ENCODE results near the gene MCFD2.

MCFD2 gene

GRCh38 chr2:46955764-46956163 lies 40.2 kb upstream of the MCFD2 start:
- H3K4me2 ChIP-seq (ENCODE audit: low read length): peak overlapping the region; percentile 2
- peaks cover 9% of the 10 kb centered on the region for H3K79me1 ChIP-seq (ENCODE audit: low read length)
- H2AK5ac ChIP-seq (ENCODE audit: low read length): peak overlapping the region; percentile 55
- H4K91ac ChIP-seq (ENCODE audit: low read depth, low read length): peak overlapping the region; percentile 86
- H3K23ac ChIP-seq (ENCODE audit: low read length): no peak overlapping the region
- peak overlapping the region; percentile 69 for H3K27ac ChIP-seq (ENCODE audit: low read depth, low read length)
- H2BK5ac ChIP-seq (ENCODE audit: low read depth, low read length, poor library complexity): peak overlapping the region; percentile 38
- H3K4ac ChIP-seq (ENCODE audit: low read depth, low read length): peak overlapping the region; percentile 57
- H3K4me1 ChIP-seq (ENCODE audit: control insufficient read depth in 1 of 2, insufficient read depth in 2 of 2, low read length in 2 of 2): peaks cover 11 to 15% of the 10 kb centered on the region in 2 experiments
- peak overlapping the region; percentile 64 for H4K8ac ChIP-seq (ENCODE audit: low read depth, low read length)
- no peak overlapping the region for H4K12ac ChIP-seq (ENCODE audit: low read depth, low read length)
- peaks cover 3% of the 10 kb centered on the region for H3K79me2 ChIP-seq (ENCODE audit: control insufficient read depth, insufficient read depth, low read length, poor library complexity)
- peak overlapping the region; percentile 88 for H3K18ac ChIP-seq (ENCODE audit: low read length)
- peak overlapping the region; percentile 20 for H2AFZ ChIP-seq (ENCODE audit: insufficient read depth, low read length, poor library complexity)
- DNase-seq: no peak
- H3K9me3 ChIP-seq (ENCODE audit: insufficient read depth, low read depth, low read length): peaks cover 2% of the 10 kb centered on the region
- peak overlapping the region; percentile 59 for H3K14ac ChIP-seq (ENCODE audit: low read length)
- peaks cover 62% of the 10 kb centered on the region in 2 experiments for H3K36me3 ChIP-seq (ENCODE audit: control insufficient read depth in 1 of 2, insufficient read depth in 2 of 2, low read length in 2 of 2)
- H2BK12ac ChIP-seq (ENCODE audit: low read length): peak overlapping the region; percentile 76
- H3K4me3 ChIP-seq (ENCODE audit: low read depth, low read length): no peak overlapping the region
- H2BK120ac ChIP-seq (ENCODE audit: insufficient read depth, low read length, poor library complexity): peak overlapping the region; percentile 16
- no peak overlapping the region for H3K9ac ChIP-seq (ENCODE audit: low read length)
- WGBS (ENCODE audit: extremely low coverage, insufficient coverage, insufficient read length): no CpG with 5 or more reads among the region's 4 CpGs
- no peaks in the 10 kb centered on the region for H3K27me3 ChIP-seq (ENCODE audit: insufficient read depth, low read length)

- peak overlapping the region; percentile 69 for H3K27ac ChIP-seq (ENCODE audit: low read depth, low read length)
- peak; percentile 59 to 64 for DNase-seq
- H3K4ac ChIP-seq (ENCODE audit: low read depth, low read length): no peak overlapping the region
- H3K36me3 ChIP-seq (ENCODE audit: control insufficient read depth in 1 of 2, insufficient read depth in 2 of 2, low read length in 2 of 2): peaks cover 61 to 63% of the 10 kb centered on the region in 2 experiments
- H3K4me2 ChIP-seq (ENCODE audit: low read length): peak overlapping the region; percentile 2
- H2AK5ac ChIP-seq (ENCODE audit: low read length): no peak overlapping the region
- peaks cover 3% of the 10 kb centered on the region for H3K79me2 ChIP-seq (ENCODE audit: control insufficient read depth, insufficient read depth, low read length, poor library complexity)
- H3K23ac ChIP-seq (ENCODE audit: low read length): no peak overlapping the region
- peaks cover 9% of the 10 kb centered on the region for H3K79me1 ChIP-seq (ENCODE audit: low read length)
- peaks cover 2% of the 10 kb centered on the region for H3K9me3 ChIP-seq (ENCODE audit: insufficient read depth, low read depth, low read length)
- no peak overlapping the region for H3K4me3 ChIP-seq (ENCODE audit: low read depth, low read length)
- no peak overlapping the region for H3K14ac ChIP-seq (ENCODE audit: low read length)
- peak overlapping the region; percentile 86 for H4K91ac ChIP-seq (ENCODE audit: low read depth, low read length)
- no peak overlapping the region for H4K8ac ChIP-seq (ENCODE audit: low read depth, low read length)
- no peak overlapping the region for H2BK5ac ChIP-seq (ENCODE audit: low read depth, low read length, poor library complexity)
- no peaks in the 10 kb centered on the region for H3K27me3 ChIP-seq (ENCODE audit: insufficient read depth, low read length)
- no peak overlapping the region for H2AFZ ChIP-seq (ENCODE audit: insufficient read depth, low read length, poor library complexity)
- peak overlapping the region; percentile 76 for H2BK12ac ChIP-seq (ENCODE audit: low read length)
- peak overlapping the region; percentile 88 for H3K18ac ChIP-seq (ENCODE audit: low read length)
- no peak overlapping the region for H4K12ac ChIP-seq (ENCODE audit: low read depth, low read length)
- no CpG with 5 or more reads among the region's 9 CpGs for WGBS (ENCODE audit: extremely low coverage, insufficient coverage, insufficient read length)
- H3K4me1 ChIP-seq (ENCODE audit: control insufficient read depth in 1 of 2, insufficient read depth in 2 of 2, low read length in 2 of 2): peaks cover 11 to 15% of the 10 kb centered on the region in 2 experiments
- no peak overlapping the region for H3K9ac ChIP-seq (ENCODE audit: low read length)
- peak overlapping the region; percentile 16 for H2BK120ac ChIP-seq (ENCODE audit: insufficient read depth, low read length, poor library complexity)
These were observed 39.5 kb upstream of the MCFD2 start for GRCh38 chr2:46954951-46955571.

DNA sequence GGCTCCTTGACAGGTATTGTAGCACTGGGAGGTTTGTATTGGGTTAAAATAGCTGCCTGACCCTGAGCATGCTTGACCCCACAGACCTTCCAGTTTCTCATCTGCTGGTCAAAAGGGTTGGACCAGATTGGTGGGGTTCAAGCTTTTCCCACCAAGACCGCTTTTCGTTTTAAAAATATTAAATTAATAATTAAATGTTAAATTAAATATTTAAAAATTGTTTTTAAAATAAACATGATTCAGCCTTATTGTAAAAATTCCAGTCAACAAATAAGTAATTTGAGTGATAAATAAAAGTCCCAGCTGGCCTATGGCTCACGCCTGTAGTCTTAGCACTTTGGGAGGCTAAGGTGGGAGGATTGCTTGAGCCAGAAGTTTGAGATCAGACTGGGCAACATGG lies 36.6 kb upstream of the MCFD2 start:
- Histone ChIP-seq H2AK5ac (ENCODE audit: low read length) (no peak overlapping the region), H3K36me3 (ENCODE audit: control insufficient read depth in 1 of 2, insufficient read depth in 2 of 2, low read length in 2 of 2) (peaks cover 38 to 42% of the 10 kb centered on the region in 2 experiments), H3K4ac (ENCODE audit: low read depth, low read length) (no peak overlapping the region), H3K4me2 (ENCODE audit: low read length) (no peak overlapping the region), H3K9me3 (ENCODE audit: insufficient read depth, low read depth, low read length) (no peaks in the 10 kb centered on the region), H3K23ac (ENCODE audit: low read length) (no peak overlapping the region), H3K4me1 (ENCODE audit: control insufficient read depth in 1 of 2, insufficient read depth in 2 of 2, low read length in 2 of 2) (peaks cover 11 to 15% of the 10 kb centered on the region in 2 experiments), H4K8ac (ENCODE audit: low read depth, low read length) (no peak overlapping the region), H3K4me3 (ENCODE audit: low read depth, low read length) (no peak overlapping the region), H2BK5ac (ENCODE audit: low read depth, low read length, poor library complexity) (no peak overlapping the region), H2AFZ (ENCODE audit: insufficient read depth, low read length, poor library complexity) (no peak overlapping the region), H3K79me2 (ENCODE audit: control insufficient read depth, insufficient read depth, low read length, poor library complexity) (peaks cover 5% of the 10 kb centered on the region), H2BK120ac (ENCODE audit: insufficient read depth, low read length, poor library complexity) (no peak overlapping the region), H4K91ac (ENCODE audit: low read depth, low read length) (no peak overlapping the region), H3K14ac (ENCODE audit: low read length) (no peak overlapping the region), H3K27ac (ENCODE audit: low read depth, low read length) (no peak overlapping the region), H3K18ac (ENCODE audit: low read length) (no peak overlapping the region), H2BK12ac (ENCODE audit: low read length) (no peak overlapping the region), H3K9ac (ENCODE audit: low read length) (no peak overlapping the region), H3K79me1 (ENCODE audit: low read length) (peaks cover 9% of the 10 kb centered on the region), H3K27me3 (ENCODE audit: insufficient read depth, low read length) (no peaks in the 10 kb centered on the region), H4K12ac (ENCODE audit: low read depth, low read length) (no peak overlapping the region)
- DNase-seq: no peak
- no CpG with 5 or more reads among the region's 3 CpGs for WGBS (ENCODE audit: extremely low coverage, insufficient coverage, insufficient read length)

GRCh38 chr2:46951290-46952064 lies 35.9 kb upstream of the MCFD2 start:
- Histone ChIP-seq H3K9ac (ENCODE audit: low read length) (no peak overlapping the region), H2AFZ (ENCODE audit: insufficient read depth, low read length, poor library complexity) (no peak overlapping the region), H4K8ac (ENCODE audit: low read depth, low read length) (no peak overlapping the region), H2BK120ac (ENCODE audit: insufficient read depth, low read length, poor library complexity) (no peak overlapping the region), H3K79me1 (ENCODE audit: low read length) (peaks cover 9% of the 10 kb centered on the region), H3K4ac (ENCODE audit: low read depth, low read length) (no peak overlapping the region), H3K23ac (ENCODE audit: low read length) (no peak overlapping the region), H3K79me2 (ENCODE audit: control insufficient read depth, insufficient read depth, low read length, poor library complexity) (peaks cover 5% of the 10 kb centered on the region), H2BK5ac (ENCODE audit: low read depth, low read length, poor library complexity) (no peak overlapping the region), H3K4me1 (ENCODE audit: control insufficient read depth in 1 of 2, insufficient read depth in 2 of 2, low read length in 2 of 2) (peaks cover 11 to 15% of the 10 kb centered on the region in 2 experiments), H2AK5ac (ENCODE audit: low read length) (no peak overlapping the region), H3K27ac (ENCODE audit: low read depth, low read length) (no peak overlapping the region), H4K91ac (ENCODE audit: low read depth, low read length) (no peak overlapping the region), H3K18ac (ENCODE audit: low read length) (no peak overlapping the region), H3K4me2 (ENCODE audit: low read length) (no peak overlapping the region), H3K4me3 (ENCODE audit: low read depth, low read length) (no peak overlapping the region), H3K36me3 (ENCODE audit: control insufficient read depth in 1 of 2, insufficient read depth in 2 of 2, low read length in 2 of 2) (peaks cover 31 to 35% of the 10 kb centered on the region in 2 experiments), H3K14ac (ENCODE audit: low read length) (no peak overlapping the region), H3K9me3 (ENCODE audit: insufficient read depth, low read depth, low read length) (no peaks in the 10 kb centered on the region), H4K12ac (ENCODE audit: low read depth, low read length) (no peak overlapping the region), H3K27me3 (ENCODE audit: insufficient read depth, low read length) (no peaks in the 10 kb centered on the region), H2BK12ac (ENCODE audit: low read length) (no peak overlapping the region)
- WGBS (ENCODE audit: extremely low coverage, insufficient coverage, insufficient read length): no CpG with 5 or more reads among the region's 9 CpGs
- no peak for DNase-seq

Data from trophoblast cell (in vitro differentiated cells and primary cell).